GM21360 (cell line): Measurements from ENCODE around the gene CD74.

Source experiments
- ATAC-seq: cut with Tn5 transposase; IDR thresholded peaks from one replicate; pipeline ENCODE4 v1.9.1; 2021; ENCODE audit warnings: mild to moderate bottlenecking, moderate library complexity; ENCODE audit not compliant: unreplicated experiment

CD74 gene

GRCh38 chr5:150410524-150411244 lies 2.0 kb downstream of the CD74 start:
- ATAC-seq = no peak

GRCh38 chr5:150409638-150410523 lies 2.8 kb downstream of the CD74 start:
- ATAC-seq = peak; percentile 32

GRCh38 chr5:150408231-150408943 lies 4.3 kb downstream of the CD74 start:
- ATAC-seq = no peak

GRCh38 chr5:150407096-150407720 lies 5.5 kb downstream of the CD74 start:
- ATAC-seq = no peak

GRCh38 chr5:150406723-150407095 lies 6.0 kb downstream of the CD74 start:
- no peak for ATAC-seq

GRCh38 chr5:150406103-150406722 lies 6.5 kb downstream of the CD74 start:
- no peak for ATAC-seq

- ATAC-seq = no peak
Observed at GRCh38 chr5:150404941-150405816, 7.5 kb downstream of the CD74 start.

- no peak for ATAC-seq
Observed at GRCh38 chr5:150404535-150404934, 8.2 kb downstream of the CD74 start.

- no peak for ATAC-seq
Observed at GRCh38 chr5:150404121-150404520, 8.6 kb downstream of the CD74 start.

- no peak for ATAC-seq
Observed at GRCh38 chr5:150402901-150403342, 9.8 kb downstream of the CD74 start.

GRCh38 chr5:150402229-150402773 lies 10.4 kb downstream of the CD74 start:
- no peak for ATAC-seq

GRCh38 chr5:150401376-150402228 lies 11.1 kb downstream of the CD74 start:
- ATAC-seq = no peak

GRCh38 chr5:150401076-150401375 lies 11.7 kb downstream of the CD74 start:
- no peak for ATAC-seq

- no peak for ATAC-seq
Observed at GRCh38 chr5:150400316-150401075, 12.2 kb downstream of the CD74 start.

- ATAC-seq = peak; percentile 20
Observed at GRCh38 chr5:150399524-150400211, 13.0 kb downstream of the CD74 start.

- peak; percentile 73 for ATAC-seq
Observed at GRCh38 chr5:150398722-150399523, 13.8 kb downstream of the CD74 start.
